Measurements from ENCODE around the gene RGSL1. TPM values are rescaled to one million over a fixed set of nuclear protein-coding genes. Genes with fewer than 3 reads are reported as not detected.

The RGSL1 gene
- total and polyA plus RNA-seq, 2 experiments from 2014 or later: not detected

DNA sequence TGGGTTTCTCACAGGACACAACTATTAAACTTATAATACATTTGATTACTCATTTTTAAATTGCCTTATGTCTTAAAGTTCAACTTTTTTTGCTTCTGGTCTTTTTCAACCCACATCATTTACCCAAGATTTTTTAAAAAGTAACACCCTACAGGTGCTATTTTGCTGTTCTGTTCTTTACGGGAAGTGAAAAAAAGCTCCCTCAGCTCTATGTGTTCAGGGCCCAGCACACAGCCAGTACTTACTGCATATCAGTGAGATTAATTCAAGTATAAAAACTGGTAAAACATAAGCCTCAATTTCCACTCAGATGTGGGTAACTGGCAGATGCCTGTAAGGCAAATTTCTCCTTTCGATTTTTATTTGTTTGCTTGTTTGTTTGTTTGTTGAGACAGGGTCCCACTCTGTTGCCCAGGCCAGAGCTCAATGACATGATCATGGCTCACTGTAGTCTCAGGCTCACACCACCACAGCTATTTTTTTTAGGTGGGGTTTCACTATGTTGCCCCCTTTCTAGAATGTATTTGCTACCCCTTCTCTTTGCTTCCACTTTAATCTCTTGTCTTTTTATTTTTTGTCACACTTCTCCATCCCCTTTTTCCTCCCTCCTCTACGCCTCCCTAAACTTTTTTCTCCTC lies 118.8 kb downstream of the RGSL1 start:
- H3K27me3 ChIP-seq: no peaks in the 10 kb centered on the region
- no peak overlapping the region for H3K4me3 ChIP-seq
- TF ChIP-seq, protein P1, sequence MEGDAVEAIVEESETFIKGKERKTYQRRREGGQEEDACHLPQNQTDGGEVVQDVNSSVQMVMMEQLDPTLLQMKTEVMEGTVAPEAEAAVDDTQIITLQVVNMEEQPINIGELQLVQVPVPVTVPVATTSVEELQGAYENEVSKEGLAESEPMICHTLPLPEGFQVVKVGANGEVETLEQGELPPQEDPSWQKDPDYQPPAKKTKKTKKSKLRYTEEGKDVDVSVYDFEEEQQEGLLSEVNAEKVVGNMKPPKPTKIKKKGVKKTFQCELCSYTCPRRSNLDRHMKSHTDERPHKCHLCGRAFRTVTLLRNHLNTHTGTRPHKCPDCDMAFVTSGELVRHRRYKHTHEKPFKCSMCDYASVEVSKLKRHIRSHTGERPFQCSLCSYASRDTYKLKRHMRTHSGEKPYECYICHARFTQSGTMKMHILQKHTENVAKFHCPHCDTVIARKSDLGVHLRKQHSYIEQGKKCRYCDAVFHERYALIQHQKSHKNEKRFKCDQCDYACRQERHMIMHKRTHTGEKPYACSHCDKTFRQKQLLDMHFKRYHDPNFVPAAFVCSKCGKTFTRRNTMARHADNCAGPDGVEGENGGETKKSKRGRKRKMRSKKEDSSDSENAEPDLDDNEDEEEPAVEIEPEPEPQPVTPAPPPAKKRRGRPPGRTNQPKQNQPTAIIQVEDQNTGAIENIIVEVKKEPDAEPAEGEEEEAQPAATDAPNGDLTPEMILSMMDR (IDR thresholded peaks at IDR 0.05; ENCODE audit: poor library complexity): no peak
- no peak for TF ChIP-seq EZH2phosphoT487 (IDR thresholded peaks at IDR 0.05; ENCODE audit: low read depth, severe bottlenecking, unreplicated experiment)
- no peak for TF ChIP-seq EZH2 (IDR thresholded peaks at IDR 0.05; ENCODE audit: borderline replicate concordance)
- H3K9me2 ChIP-seq (replicated peaks; ENCODE audit: insufficient read depth): no peaks in the 10 kb centered on the region
- WGBS (ENCODE audit: low lambda C conversion rate, missing lambda C conversion rate): 71% methylated on average over 3 of the region's 3 CpGs
- no peak for DNase-seq (ENCODE audit: low spot score)
- H3K9me3 ChIP-seq (ENCODE audit: low read depth): no peaks in the 10 kb centered on the region
- H3K79me2 ChIP-seq: no peaks in the 10 kb centered on the region
- no peak overlapping the region for H2AFZ ChIP-seq
- no peaks in the 10 kb centered on the region for H3K36me3 ChIP-seq (replicated peaks; ENCODE audit: insufficient read depth, low read depth)
- no peaks in the 10 kb centered on the region for H4K20me1 ChIP-seq (ENCODE audit: insufficient read depth, poor library complexity, severe bottlenecking)
- no peak overlapping the region for H3K4me2 ChIP-seq
- no peaks in the 10 kb centered on the region for H3K4me1 ChIP-seq (ENCODE audit: insufficient read depth)
- no peak overlapping the region for H3K27ac ChIP-seq

DNA sequence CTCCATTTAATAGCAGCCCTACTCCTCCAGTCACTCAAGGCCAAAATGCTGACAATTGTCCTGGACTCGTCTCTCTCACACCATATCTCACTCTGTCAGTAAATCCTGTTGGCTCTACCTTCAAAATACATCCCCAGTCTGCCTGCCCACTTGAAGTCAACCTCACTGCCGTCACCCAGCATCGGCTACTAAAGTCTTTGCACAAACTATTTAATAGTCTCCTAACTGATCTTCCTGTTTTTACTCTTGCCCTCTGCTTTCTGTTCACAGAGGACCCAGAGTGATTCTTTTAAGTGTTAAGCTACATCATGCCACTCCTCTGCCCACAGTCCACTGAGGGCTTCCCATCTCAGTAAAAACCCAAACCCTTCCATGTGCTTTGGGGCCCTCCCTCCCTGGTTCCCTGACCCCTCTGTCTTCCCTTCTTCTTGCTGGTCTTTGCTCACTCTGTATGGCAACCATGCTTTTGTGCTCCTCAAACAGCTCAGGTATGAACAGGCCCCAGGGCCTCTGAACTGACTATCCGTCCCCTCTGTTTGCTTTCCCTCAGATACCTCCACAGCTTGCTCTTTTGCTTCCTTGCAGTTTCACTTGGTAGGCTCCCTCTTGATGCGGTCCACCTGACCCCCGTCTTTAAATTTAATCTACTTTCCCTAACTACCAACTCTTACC lies 120.1 kb downstream of the RGSL1 start:
- H3K4me1 ChIP-seq (ENCODE audit: insufficient read depth): peaks cover 2% of the 10 kb centered on the region
- 91% methylated on average over 6 of the region's 6 CpGs for WGBS (ENCODE audit: low lambda C conversion rate, missing lambda C conversion rate)
- H4K20me1 ChIP-seq (ENCODE audit: insufficient read depth, poor library complexity, severe bottlenecking): no peaks in the 10 kb centered on the region
- no peaks in the 10 kb centered on the region for H3K27me3 ChIP-seq
- no peaks in the 10 kb centered on the region for H3K9me2 ChIP-seq (replicated peaks; ENCODE audit: insufficient read depth)
- no peak overlapping the region for H2AFZ ChIP-seq
- H3K27ac ChIP-seq: peak overlapping the region; percentile 25
- no peak for DNase-seq (ENCODE audit: low spot score)
- TF ChIP-seq EZH2 (IDR thresholded peaks at IDR 0.05; ENCODE audit: borderline replicate concordance) (no peak), EZH2phosphoT487 (IDR thresholded peaks at IDR 0.05; ENCODE audit: low read depth, severe bottlenecking, unreplicated experiment) (no peak)
- TF ChIP-seq, protein P1 (IDR thresholded peaks at IDR 0.05; ENCODE audit: poor library complexity): no peak
- H3K79me2 ChIP-seq: no peaks in the 10 kb centered on the region
- H3K36me3 ChIP-seq (replicated peaks; ENCODE audit: insufficient read depth, low read depth): no peaks in the 10 kb centered on the region
- no peaks in the 10 kb centered on the region for H3K9me3 ChIP-seq (ENCODE audit: low read depth)
- no peak overlapping the region for H3K4me3 ChIP-seq
- no peak overlapping the region for H3K4me2 ChIP-seq

DNA sequence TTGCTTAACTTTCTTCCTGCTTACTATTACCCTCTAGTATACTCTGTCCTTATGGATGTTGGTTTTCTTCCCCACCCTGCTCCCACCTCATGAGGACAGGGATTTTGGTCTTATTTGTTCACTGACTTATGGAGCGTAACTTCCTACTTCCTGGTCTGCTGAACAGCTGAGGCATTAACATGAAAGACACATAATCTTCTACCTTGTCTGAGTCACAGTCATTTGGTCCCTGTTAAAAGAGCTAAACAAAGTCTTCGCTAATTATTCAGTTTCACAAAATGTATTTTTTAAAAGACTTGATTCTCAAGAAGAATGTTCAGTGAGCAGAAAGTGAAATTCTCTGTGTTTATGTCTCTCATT lies 120.6 kb downstream of the RGSL1 start:
- no peaks in the 10 kb centered on the region for H3K36me3 ChIP-seq (replicated peaks; ENCODE audit: insufficient read depth, low read depth)
- WGBS (ENCODE audit: low lambda C conversion rate, missing lambda C conversion rate): 88% methylated on average over 2 of the region's 2 CpGs
- H3K4me3 ChIP-seq: no peak overlapping the region
- peak overlapping the region; percentile 25 for H3K27ac ChIP-seq
- H3K4me2 ChIP-seq: no peak overlapping the region
- H3K27me3 ChIP-seq: no peaks in the 10 kb centered on the region
- H2AFZ ChIP-seq: no peak overlapping the region
- H3K9me3 ChIP-seq (ENCODE audit: low read depth): no peaks in the 10 kb centered on the region
- no peaks in the 10 kb centered on the region for H4K20me1 ChIP-seq (ENCODE audit: insufficient read depth, poor library complexity, severe bottlenecking)
- TF ChIP-seq EZH2 (IDR thresholded peaks at IDR 0.05; ENCODE audit: borderline replicate concordance): no peak
- no peak for TF ChIP-seq EZH2phosphoT487 (IDR thresholded peaks at IDR 0.05; ENCODE audit: low read depth, severe bottlenecking, unreplicated experiment)
- TF ChIP-seq, protein P1 (IDR thresholded peaks at IDR 0.05; ENCODE audit: poor library complexity): no peak
- H3K79me2 ChIP-seq: no peaks in the 10 kb centered on the region
- H3K9me2 ChIP-seq (replicated peaks; ENCODE audit: insufficient read depth): no peaks in the 10 kb centered on the region
- peaks cover 6% of the 10 kb centered on the region for H3K4me1 ChIP-seq (ENCODE audit: insufficient read depth)
- DNase-seq (ENCODE audit: low spot score): no peak
